Tibial artery (tissue), 4 donors: ENCODE data around the gene C1D.

ENCODE experiments used
- DNase-seq, 2 donors: peaks; one replicate each; pipeline ENCODE4 v3.0.0-alpha.2; 2019
- H3K27ac ChIP-seq, 2 donors: fragments of 200-600 bp; sonication (generic) in 1 of 2; 1 replicate in 1 of 2; 2 replicates in 1 of 2; pipeline ENCODE4 v1.5.1; 2018 to 2019; ENCODE audit warnings: mild to moderate bottlenecking in 1 of 2
- H3K27me3 ChIP-seq, 2 donors: fragments of 200-600 bp; sonication (generic) in 1 of 2; one replicate each; pipeline versions ENCODE4 v1.5.1 to v1.6.0; 2016 to 2019
- H3K36me3 ChIP-seq, 3 donors: fragments of 200-600 bp; sonication (generic) in 2 of 3; one replicate each; pipeline ENCODE4 v1.5.1; 2016 to 2019; ENCODE audit warnings: mild to moderate bottlenecking in 2 of 3
- H3K4me1 ChIP-seq, 4 donors: fragments of 200-600 bp; sonication (generic) in 2 of 4; 1 replicate in 3 of 4; 2 replicates in 1 of 4; pipeline ENCODE4 v1.5.1; 2016 to 2019
- H3K4me3 ChIP-seq, 2 donors: fragments of 200-600 bp; sonication (generic) in 1 of 2; 1 replicate in 1 of 2; 2 replicates in 1 of 2; pipeline ENCODE4 v1.5.1; 2018 to 2019; ENCODE audit warnings: mild to moderate bottlenecking in 2 of 2
- H3K9me3 ChIP-seq, 3 donors: fragments of 200-600 bp; sonication (generic) in 1 of 3; one replicate each; pipeline ENCODE4 v1.5.1; 2016 to 2019
- CTCF ChIP-seq, 2 experiments: fragments of 200-600 bp in 1 of 2; fragments of 450-650 bp in 1 of 2; IDR thresholded peaks; one replicate each; pipeline ENCODE4 v1.5.1; 2017 to 2019; ENCODE audit warnings: antibody characterized with exemption in 2 of 2, mild to moderate bottlenecking in 1 of 2, moderate library complexity in 1 of 2
- intact Hi-C: fragments of 100-400 bp; cut with DNase I; formaldehyde crosslinking; loops from one replicate; pipeline ENCODE4 v1.15.0; 2023; ENCODE audit warnings: low total_unique reads

Gene C1D

GRCh38 chr2:68052717-68053422, 9.9 kb downstream of the C1D start:
- H3K4me1 ChIP-seq, result peaks cover 0 to 28% (median 6%) of the 10 kb centered on the region in 4 donors
- intact Hi-C loops, result no loop called here
- H3K4me3 ChIP-seq, result no peak overlapping the region
- H3K27me3 ChIP-seq, result no peaks in the 10 kb centered on the region
- no peaks in the 10 kb centered on the region for H3K9me3 ChIP-seq
- no peak for TF ChIP-seq CTCF (IDR thresholded peaks at IDR 0.05)
- H3K27ac ChIP-seq, result no peak overlapping the region
- no peaks in the 10 kb centered on the region for H3K36me3 ChIP-seq
- no peak for DNase-seq

GRCh38 chr2:68050353-68050752, 12.5 kb downstream of the C1D start:
- Histone ChIP-seq H3K27ac (no peak overlapping the region), H3K36me3 (peaks cover 0 to 9% (median 0%) of the 10 kb centered on the region in 3 donors), H3K4me1 (peaks cover 0 to 28% (median 6%) of the 10 kb centered on the region in 4 donors), H3K4me3 (no peak overlapping the region), H3K9me3 (no peaks in the 10 kb centered on the region), H3K27me3 (no peaks in the 10 kb centered on the region)
- TF ChIP-seq CTCF (IDR thresholded peaks at IDR 0.05), result no peak
- no peak for DNase-seq
- intact Hi-C loops, result no loop called here

- no peak for TF ChIP-seq CTCF (IDR thresholded peaks at IDR 0.05)
- H3K4me1 ChIP-seq, result peaks cover 0 to 16% (median 0%) of the 10 kb centered on the region in 4 donors
- H3K27me3 ChIP-seq, result no peaks in the 10 kb centered on the region
- intact Hi-C loops, result no loop called here
- peaks cover 11 to 16% (median 16%) of the 10 kb centered on the region in 3 donors for H3K36me3 ChIP-seq
- H3K27ac ChIP-seq, result no peak overlapping the region
- DNase-seq, result no peak
- H3K9me3 ChIP-seq, result no peaks in the 10 kb centered on the region
- H3K4me3 ChIP-seq, result no peak overlapping the region
Observed at GRCh38 chr2:68046642-68047240, 16.1 kb downstream of the C1D start.

- DNase-seq, result no peak
- H3K27ac ChIP-seq, result no peak overlapping the region
- intact Hi-C loops, result no loop called here
- H3K36me3 ChIP-seq, result peaks cover 11 to 16% (median 16%) of the 10 kb centered on the region in 3 donors
- H3K27me3 ChIP-seq, result no peaks in the 10 kb centered on the region
- H3K4me1 ChIP-seq, result peaks cover 0 to 16% (median 0%) of the 10 kb centered on the region in 4 donors
- H3K4me3 ChIP-seq, result no peak overlapping the region
- no peaks in the 10 kb centered on the region for H3K9me3 ChIP-seq
- TF ChIP-seq CTCF (IDR thresholded peaks at IDR 0.05), result no peak
Observed at GRCh38 chr2:68046224-68046623, 16.6 kb downstream of the C1D start.

GRCh38 chr2:68045342-68045741, 17.5 kb downstream of the C1D start:
- no peaks in the 10 kb centered on the region for H3K27me3 ChIP-seq
- H3K27ac ChIP-seq, result no peak overlapping the region
- TF ChIP-seq CTCF (IDR thresholded peaks at IDR 0.05), result no peak
- peaks cover 0 to 16% (median 0%) of the 10 kb centered on the region in 4 donors for H3K4me1 ChIP-seq
- H3K9me3 ChIP-seq, result no peaks in the 10 kb centered on the region
- intact Hi-C loops, result no loop called here
- H3K4me3 ChIP-seq, result no peak overlapping the region
- no peak for DNase-seq
- H3K36me3 ChIP-seq, result peaks cover 11 to 16% (median 16%) of the 10 kb centered on the region in 3 donors
